Measurements from ENCODE around the gene DRICH1.
A peak's percentile ranks its signal among the peaks of the same experiment; 100 is the strongest.
"Not testable (repeated sequence)": the region's sequence is repeated elsewhere in the genome, so short reads cannot be mapped to it uniquely, and the experiment has no call there.

Gene DRICH1

DNA sequence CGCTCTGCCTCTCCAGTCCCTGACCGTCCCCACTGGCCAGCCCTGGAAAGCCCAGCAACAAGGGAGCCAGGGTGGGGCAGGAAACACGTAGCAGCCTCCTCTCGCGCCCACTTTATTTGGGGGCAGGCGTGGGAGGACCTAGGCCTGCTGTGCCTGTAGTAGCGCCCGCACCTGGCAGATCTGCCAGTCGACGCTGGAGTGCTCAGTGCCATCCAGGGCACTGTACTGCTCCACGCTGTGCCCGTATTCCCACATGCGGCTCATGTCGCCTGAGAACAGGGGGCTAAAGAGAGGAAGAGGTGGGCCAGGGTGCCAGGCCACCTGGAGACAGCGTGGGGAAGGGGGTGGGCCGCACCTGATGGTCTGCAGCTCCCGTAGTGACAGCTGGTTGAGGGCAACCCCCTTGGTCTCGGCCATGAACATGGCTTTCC, 17.0 kb upstream of the DRICH1 start:
- no peak for DNase-seq (ENCODE audit: low spot score)

DNA sequence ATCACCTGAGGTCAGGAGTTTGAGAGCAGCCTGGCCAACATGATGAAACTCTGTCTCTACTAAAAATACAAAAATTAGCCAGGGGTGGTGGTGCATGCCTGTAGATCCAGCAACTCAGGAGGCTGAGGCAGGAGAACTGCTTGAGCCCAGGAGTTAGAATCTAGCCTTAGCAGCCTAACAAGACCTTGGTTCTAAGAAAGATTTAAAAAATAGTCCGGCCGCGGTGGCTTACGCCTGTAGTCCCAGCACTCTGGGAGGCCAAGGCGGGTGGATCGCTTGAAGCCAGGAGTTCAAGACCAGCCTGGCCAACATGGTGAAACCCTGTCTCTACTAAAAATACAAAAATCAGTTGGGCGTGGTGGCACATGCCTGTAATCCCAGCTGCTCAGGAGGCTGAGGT, 14.4 kb upstream of the DRICH1 start:
- DNase-seq (ENCODE audit: low spot score) = not testable (repeated sequence)

DNA sequence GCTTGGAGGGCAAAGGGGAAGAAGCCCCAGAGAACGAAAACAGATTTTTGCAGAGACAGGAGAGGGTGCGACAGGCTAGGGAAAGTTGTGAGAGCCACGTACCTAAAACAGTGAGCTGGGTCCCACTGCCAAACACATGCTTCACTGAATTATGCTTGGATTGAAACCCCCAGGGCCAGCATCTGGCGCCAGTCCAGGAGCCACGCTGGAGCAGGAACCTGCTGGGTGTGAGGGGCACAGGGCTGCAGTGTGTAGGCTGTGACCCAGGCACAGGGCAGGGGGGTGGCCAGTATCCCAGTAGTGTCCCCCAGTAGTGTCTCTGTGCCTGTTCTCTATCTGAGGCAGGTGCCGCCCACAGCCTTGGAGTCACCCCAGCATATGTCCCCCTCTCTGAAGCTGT, 8.1 kb upstream of the DRICH1 start:
- DNase-seq (ENCODE audit: low spot score) = not testable (repeated sequence)

- no peak for DNase-seq (ENCODE audit: low spot score)
Observed at GRCh38 chr22:23639661-23640060, 7.5 kb upstream of the DRICH1 start.

GRCh38 chr22:23638611-23639010, 6.5 kb upstream of the DRICH1 start:
- no peak for DNase-seq (ENCODE audit: low spot score)

DNA sequence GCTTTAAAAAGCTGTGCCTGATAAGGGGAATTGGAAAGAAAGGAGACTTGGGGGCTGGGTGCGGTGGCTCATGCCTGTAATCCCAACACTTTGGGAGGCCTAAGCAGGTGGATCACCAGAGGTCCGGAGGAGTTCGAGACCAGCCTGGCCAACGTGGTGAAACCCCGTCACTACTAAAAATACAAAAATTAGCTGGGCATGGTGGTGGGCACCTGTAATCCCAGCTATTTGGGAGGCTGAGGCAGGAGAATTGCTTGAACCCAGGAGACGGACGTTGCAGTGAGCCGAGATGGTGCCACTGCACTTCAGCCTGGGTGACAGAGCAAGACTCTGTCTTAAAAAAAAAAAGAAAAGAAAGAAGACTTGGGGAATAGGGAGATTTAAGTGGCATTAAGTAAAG, 3.2 kb upstream of the DRICH1 start:
- not testable (repeated sequence) for DNase-seq (ENCODE audit: low spot score)

- DNase-seq (ENCODE audit: low spot score) = not testable (repeated sequence)
Observed at GRCh38 chr22:23628056-23628743, 3.9 kb downstream of the DRICH1 start.

DNA sequence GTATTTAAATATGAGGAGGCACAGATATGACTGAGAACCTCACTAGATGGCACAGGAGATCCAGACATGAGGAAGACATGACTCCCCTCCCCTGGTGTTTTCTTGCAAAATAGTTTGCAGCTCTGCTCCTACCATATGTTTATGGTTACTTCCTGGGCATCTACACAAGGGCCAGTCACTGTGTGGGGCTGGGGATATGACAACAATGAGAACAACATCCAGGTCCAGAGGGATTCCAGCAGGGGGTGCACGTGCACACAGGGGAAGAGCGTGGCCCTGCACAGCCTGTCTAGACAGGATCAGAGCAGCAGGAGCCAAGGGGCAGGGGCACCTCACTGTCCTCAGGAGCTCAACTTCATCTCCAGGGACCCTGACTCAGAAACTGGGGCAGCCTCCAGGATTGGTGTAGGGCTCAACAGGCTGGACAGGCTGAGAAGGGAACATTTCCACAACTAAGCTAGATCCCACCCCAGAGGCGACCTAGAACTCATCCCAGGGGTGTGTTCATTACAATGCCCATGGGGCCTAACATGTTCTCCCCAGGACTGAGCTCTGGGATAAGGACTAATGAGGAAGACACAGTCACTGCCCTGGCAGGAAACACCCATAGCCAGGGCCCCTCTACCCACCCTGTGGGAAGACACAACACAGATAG, 4.6 kb downstream of the DRICH1 start:
- DNase-seq (ENCODE audit: low spot score) = peak; percentile 56

DNA sequence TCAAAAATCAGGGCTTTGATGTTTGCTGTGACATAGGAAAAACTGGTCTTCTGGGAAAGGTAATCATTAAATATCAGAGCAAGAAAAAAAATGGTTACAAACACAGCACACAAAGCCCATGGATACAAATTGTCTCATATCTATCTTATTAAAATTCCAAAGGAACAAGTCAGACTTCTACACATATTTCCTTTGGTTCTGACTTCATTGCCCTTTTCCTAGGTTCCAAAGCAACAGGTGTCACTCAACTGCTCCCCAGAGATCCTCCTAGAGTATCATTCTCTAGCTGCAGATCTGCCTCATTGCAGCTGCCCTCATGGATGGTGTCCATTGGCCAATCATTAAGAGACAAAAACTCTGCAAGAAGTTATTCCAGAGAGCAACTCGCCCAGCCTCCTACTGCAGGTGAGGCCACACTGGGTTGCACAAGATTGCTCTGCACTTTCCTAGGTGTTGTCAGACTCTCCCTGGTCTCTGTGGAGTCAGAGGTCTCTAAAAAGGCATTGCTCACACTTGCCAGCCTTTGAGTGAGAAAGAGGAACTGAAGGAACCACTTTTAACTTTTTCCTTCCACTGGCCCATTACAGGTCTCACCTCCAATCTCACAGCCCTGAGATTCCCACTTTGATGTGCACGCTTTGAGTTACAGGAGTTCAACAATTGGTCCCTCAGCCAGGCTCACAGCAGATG, 5.7 kb downstream of the DRICH1 start:
- DNase-seq (ENCODE audit: low spot score) = no peak

DNA sequence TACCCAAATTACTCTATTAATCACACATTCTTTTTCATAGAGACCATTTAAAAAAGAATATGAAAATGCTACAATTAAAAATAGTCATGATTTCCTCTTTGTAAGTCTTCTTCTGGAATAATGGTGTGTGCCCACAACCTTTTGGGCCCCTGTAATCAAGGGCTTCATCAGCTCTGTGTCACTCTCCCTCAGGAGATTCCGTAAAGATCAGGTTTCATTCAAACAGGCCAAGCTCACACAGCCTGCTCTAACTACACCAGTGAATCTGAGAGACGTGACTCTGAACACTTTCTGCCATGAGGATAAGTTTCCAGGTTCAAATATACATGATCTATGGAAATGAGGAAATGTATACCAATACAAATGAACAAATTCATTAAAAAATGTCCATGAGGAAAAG, 9.5 kb downstream of the DRICH1 start:
- no peak for DNase-seq (ENCODE audit: low spot score)

- not testable (repeated sequence) for DNase-seq (ENCODE audit: low spot score)
Observed at GRCh38 chr22:23621916-23622315, 10.2 kb downstream of the DRICH1 start.

DNA sequence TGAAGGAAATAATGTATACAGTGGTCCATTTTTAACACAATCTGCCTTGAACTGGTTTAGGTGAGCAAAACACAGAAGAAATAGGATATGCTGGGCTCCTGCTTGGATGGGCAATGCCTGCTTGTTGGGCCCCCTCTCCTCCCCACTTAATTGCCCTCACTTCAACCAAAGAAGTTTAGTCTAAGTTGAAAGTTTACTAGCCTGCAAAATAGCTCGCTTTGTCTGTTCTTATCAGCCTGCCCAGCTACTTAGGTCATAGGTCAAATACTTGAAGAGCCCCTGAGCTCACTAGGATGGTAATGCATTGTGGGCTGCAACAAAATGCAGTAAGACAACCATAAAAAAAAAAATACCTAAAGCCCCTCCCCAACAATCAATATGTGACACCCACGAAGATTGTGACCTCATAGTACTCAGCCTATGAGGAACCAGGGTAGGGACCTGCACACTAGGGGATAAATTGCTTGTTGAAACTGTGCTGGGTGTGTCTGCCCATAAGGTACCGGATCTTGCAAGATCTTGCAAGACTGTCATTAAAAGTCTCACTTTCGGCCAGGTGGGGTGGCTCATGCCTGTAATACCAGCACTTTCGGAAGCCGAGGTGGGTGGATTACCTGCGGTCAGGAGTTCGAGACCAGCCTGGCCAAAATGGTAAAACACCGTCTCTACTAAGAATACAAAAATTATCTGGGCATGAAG, 10.9 kb downstream of the DRICH1 start:
- DNase-seq (ENCODE audit: low spot score) = no peak

DNA sequence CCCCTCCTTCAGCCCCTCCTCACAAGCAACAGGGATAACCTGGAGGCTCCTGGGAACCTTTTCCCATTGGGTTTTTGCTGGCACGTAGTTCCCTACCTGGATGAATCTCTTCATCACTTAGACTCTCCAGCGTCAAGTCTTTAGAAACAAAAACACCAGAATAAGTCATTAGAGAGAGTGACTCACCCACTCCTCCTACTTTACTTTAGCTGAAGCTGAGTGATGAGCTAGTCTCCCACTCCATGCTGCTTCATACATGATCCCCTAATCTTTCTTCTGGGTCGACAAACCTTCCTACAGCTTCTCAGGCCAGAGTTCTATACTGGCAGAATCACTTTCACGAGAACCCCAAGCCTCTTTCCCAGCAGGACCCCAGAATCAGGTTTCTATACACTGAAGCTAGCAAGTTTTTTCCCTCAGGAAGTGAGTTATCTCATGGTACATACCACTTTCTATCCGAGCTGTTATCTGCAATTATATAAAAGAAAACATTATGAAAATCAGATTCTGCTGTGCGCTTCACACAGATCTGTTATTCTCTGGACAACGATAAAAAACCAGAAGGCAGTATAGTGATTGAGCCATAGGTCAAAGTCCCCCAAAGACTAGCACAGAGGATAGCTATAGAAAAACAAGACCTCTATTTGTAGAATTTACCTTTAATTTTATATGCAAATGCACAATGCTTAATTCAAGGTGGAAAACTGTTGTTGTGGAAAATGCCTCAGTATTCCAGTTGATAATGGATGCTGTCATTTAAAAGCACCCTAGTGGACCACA, 18.7 kb downstream of the DRICH1 start:
- DNase-seq (ENCODE audit: low spot score) = no peak

DNA sequence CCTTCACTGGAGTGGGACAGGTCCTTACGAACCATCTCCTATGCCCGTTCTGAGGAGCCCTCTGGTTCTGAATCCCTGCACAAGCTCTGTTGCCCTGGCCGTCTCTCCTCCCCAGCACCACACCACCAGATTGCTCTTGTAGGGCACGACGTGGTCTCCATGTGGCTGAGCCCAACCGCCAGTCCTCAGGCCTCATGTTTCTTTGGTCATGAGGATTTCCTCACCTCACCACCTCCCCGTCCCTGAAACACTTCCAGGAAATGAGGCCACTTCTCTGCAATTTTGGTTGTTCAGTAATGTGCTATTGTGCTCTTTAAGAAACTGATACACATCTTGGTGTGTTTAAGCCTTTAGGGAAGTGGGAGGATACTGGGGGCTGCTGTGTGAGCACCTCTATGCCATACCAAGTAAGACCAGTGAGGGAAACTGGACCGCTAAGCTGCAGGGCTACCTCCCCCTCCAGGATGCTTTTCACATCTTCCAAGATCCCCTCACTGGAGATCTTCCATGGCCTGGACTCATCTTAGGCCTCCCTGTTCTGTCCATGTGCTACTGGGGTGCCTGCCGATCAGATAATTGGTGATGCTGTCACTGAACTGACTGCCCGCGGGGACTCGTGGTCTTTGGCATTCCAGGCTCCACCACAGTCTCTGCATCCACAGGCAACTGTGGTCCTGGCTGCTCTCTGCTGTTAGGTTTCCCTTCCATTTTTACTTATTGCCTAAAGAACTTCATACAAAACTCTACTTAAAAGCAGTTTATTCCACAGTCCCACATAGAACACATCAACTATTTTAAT, 21.9 kb downstream of the DRICH1 start:
- DNase-seq (ENCODE audit: low spot score) = no peak

GRCh38 chr22:23608583-23608982, 23.5 kb downstream of the DRICH1 start:
- no peak for DNase-seq (ENCODE audit: low spot score)

DNA sequence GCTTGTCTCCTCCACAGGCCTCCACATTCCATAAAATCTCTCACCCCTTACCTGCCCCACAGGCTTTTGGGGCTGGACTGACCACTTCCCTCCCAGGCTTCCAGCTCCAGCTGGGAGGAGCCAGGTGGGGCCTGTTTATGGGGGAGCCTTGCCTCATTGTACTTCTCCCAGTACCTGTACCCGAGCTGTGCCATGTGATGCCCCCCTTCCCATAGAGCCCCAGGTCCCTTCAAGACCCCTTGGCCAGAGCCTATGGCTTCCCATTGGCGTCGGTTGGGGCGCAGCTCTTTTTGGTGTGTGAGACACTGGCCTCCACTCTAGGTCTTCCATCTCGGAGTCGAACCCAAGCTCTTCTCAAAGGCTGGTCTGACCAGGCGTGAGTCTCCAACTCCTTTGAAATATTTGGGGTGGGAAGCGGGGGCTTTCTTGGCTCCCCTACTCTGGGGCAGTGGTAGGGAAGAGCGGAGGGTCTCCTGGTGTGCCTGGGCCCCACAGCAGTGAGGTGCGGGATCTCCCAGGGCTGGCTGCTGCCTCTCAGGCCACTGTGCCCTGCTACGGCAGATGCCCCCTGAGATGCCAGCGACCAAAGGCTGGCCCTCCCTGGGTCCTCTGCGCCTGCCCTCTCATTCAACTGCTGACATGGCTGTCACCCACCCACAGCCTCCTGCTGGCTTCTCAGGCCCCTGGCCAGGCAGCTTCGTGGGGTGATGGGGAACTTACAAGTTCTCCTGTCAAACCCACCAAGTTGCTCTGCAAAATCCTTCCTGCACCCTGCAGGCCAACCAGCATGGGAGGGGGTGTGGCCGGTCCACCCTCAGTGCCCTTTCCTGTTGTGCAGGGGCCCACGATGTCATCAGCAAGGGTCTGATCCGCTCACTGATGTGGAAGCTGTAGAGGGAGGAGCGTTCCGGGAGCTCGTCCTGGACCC, 25.7 kb downstream of the DRICH1 start:
- DNase-seq (ENCODE audit: low spot score) = no peak

- DNase-seq (ENCODE audit: low spot score) = no peak
Observed at GRCh38 chr22:23604939-23605712, 27.0 kb downstream of the DRICH1 start.

- no peak for DNase-seq (ENCODE audit: low spot score)
Observed at GRCh38 chr22:23603266-23603665, 28.9 kb downstream of the DRICH1 start.
